HG02981 (cell line): Measurements from ENCODE around the gene TMEM271.

Experiments used
- ATAC-seq: cut with Tn5 transposase; IDR thresholded peaks from one replicate; pipeline ENCODE4 v1.9.1; 2021; ENCODE audit warnings: mild to moderate bottlenecking, moderate library complexity; ENCODE audit not compliant: unreplicated experiment

The TMEM271 gene, protein sequence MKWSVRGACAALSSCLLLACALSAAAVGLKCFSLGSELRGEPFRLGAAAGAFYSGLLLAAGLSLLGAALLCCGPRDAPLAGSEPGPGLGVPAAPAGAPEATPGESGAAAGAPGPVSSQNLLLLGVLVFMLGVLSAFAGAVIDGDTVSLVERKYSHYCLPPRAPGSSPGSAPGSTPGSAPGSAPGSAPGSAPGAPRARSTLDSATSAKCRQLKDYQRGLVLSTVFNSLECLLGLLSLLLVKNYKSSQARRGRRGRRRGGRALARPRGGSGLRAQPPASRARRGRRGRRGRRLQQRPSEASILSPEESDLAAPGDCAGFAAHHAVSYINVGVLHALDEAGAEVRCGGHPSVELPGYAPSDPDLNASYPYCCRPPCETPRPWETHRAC

DNA sequence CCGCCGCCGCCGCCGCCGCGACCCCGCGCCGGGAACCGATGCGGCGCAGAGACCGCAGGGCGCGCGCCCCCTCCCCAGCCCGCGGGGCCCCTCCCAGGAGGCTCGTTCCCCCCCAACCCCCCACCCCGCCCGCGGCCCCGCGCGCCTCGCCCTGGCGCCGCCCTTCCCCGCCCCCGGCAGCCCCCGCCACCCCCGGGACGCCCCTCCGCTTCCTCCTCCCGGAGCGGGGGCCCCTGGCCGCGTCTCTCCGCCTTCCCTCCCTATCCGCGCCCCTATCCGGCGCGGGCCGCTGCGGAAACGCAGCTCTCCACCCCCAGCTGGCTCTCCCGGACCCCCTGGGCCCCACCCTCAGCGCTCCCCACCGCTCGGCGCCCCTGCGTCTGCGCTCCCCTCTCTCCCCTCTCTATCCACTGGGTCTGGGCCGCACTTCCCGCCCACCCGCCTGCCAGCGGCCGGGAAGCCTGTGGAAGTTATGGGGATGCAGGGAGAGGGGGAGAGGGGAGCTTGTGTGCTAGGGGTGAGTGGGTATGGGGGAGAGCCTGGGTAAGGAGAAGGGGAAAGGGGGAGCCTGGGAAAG, at the start of gene TMEM271:
TSS of gene TMEM271 (minus strand) at position 51 of the 577 bp plus-strand sequence. CDS start 233 bp downstream, outside the sequence.
- ATAC-seq, result no peak

DNA sequence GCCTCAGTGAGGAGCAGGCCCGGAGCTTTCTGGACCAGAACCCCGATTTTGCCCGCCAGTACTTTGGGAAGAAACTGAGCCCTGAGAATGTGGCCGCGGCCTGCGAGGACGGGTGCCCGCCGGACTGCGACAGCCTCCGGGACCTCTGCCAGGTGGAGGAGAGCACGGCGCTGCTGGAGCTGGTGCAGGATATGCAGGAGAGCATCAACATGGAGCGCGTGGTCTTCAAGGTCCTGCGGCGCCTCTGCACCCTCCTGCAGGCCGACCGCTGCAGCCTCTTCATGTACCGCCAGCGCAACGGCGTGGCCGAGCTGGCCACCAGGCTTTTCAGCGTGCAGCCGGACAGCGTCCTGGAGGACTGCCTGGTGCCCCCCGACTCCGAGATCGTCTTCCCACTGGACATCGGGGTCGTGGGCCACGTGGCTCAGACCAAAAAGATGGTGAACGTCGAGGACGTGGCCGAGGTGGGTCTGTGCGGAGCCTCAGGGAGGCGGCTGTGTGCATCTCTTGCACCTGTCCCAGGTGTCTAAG, 49.6 kb upstream of the TMEM271 start:
- no peak for ATAC-seq

DNA sequence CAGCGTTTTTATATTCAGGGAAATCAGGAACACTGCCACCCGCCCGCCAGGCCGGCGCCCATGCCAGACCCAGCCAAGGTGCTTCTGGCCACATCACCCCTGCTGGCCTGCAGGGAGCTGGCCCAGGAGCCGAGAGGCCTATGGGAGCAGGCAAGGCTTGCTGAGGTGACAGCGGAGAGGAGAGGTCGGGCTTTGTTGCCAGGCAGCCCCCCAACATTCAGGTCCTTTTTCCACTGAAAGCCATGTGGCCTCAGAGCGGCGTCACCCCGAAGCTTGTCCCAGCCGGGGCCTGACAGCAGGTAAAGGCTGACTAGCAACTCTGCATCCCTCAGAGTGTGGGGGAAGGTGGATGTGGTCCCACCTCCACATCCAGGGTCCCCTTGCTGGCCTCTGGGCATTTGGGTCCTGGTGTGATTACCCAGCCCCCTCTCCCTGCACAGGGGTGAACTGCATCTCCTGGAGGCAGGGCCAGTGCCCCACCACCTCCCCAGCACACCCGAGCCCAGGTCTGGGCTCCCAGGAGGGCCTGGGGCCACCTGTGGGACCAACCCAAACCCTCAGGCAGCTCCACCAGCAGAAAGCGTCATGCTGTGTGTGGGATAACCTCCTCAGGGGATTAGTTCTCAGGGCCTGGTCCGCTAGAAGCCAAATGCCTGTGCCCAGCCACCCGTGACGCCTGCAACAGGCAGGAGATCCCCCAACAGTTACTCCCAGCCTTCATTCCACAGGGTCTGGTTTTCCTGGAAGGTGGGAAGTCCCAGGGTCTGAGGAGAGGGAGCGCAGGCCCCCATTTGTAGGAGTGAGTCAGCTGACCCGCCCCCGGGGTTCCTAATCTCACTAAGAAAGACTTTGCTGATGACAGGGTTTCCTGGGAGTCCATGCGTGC, 48.9 kb upstream of the TMEM271 start, which contains the start of gene PDE6B:
TSS of gene PDE6B (plus strand) at position 869 of the 886 bp plus-strand sequence. CDS start 54 bp downstream, outside the sequence.
- ATAC-seq, result no peak

DNA sequence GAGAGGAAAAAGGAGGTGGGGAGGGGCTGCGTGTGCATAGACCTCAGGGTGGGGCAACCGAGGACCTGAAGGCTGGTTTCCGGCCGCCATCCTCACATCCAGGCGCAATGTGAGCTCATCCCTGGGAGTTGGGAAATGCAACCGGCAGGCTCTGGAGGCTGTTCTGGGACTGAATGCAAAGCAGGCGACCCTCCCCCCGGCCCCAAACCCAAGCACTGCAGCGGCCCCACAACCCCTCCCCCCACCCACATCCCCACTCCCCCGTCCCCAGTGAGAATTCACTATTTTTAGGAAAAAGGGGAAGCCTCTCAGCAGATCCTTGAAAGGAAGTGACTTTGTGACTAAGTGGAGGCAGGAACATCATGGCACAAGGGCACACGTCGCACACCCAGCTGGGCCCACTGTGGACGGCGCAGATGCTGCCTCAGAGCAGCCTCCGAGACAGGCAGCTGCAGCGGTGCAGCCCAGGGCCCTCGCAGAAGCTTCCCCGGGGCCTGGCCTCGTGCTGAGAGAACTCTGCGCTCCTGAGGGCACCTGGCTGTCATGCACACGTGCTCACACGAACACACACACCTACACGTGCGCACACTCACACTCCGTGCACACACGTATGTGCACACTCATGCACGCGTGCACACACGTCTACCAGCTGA, 47.9 kb upstream of the TMEM271 start:
- ATAC-seq, result no peak

DNA sequence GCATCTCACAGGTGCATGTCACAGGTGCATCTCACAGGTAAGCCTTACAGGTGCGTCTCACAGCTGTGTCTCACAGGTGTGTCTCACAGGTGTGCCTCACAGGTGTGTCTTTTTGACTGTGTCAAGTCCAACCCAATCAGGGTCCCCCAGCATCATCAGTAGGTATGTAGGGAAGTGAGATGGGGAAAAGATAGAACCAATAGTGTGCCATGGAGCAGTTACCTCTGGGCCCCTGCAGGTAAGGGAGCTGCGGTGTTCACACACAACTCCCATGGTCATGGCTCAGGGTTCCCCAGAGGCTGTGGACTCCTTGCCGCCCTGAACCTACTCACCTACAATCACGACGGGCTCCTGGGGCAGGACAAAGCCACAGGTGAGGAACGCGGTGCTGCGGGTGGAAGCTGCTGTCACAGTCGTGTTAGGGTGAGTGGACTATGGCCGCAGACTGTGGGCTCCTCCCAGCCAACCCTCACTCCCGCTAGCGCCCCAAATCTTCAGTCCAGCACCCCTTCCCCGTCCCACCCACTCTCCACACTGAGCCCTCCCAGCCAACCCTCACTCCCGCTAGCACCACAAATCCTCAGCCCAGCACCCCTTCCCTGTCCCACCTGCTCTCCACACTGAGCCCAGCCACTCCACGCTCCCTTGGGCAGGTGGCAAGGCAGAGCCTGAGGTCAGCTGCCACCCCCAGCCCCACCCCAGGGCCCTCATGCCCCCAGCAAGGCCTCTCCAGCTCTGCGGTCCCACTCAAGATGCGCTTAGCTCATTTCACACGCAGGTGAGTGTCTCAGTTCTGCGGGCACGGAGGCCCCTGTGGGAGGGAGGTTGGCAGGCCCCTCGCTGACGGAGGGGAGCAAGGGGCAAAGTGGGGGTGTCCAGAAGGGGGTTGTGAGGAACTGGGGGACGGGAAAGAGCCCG, 47.2 kb upstream of the TMEM271 start:
- ATAC-seq, result no peak

DNA sequence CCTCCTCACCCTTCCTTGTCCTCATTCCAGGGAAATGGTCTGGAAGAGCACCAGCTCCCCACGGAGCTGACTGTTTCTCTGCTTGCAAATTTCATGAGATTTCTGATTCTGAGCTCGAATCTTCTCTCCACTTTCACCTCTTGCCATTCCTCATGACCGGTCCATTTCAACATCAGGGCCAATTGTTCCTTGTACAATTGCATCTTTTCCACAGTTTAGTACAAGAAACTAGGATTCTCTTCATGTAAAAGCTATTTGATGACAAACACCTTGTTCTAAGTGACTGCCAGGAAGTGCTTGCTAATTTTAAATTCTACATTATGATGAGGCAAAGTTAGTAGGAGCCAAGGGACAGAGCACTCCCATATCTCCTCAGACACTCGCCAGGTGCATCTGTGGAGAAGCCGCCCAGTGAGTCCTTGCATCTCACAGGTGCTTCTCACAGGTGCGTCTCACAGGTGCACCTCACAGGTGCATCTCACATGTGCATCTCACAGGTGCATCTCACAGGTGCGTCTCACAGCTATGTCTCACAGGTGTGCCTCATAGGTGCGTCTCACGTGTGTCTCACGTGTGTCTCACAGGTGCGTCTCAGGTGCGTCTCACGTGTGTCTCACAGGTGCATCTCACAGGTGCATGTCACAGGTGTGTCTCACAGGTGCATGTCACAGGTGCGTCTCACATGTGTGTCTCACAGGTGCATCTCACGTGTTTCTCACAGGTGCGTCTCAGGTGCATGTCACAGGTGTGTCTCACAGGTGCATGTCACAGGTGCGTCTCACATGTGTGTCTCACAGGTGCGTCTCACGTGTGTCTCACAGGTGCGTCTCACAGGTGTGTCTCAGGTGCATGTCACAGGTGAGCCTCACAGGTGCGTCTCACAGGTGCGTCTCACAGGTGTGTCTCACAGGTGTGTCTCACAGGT, 46.2 kb upstream of the TMEM271 start:
- no peak for ATAC-seq

DNA sequence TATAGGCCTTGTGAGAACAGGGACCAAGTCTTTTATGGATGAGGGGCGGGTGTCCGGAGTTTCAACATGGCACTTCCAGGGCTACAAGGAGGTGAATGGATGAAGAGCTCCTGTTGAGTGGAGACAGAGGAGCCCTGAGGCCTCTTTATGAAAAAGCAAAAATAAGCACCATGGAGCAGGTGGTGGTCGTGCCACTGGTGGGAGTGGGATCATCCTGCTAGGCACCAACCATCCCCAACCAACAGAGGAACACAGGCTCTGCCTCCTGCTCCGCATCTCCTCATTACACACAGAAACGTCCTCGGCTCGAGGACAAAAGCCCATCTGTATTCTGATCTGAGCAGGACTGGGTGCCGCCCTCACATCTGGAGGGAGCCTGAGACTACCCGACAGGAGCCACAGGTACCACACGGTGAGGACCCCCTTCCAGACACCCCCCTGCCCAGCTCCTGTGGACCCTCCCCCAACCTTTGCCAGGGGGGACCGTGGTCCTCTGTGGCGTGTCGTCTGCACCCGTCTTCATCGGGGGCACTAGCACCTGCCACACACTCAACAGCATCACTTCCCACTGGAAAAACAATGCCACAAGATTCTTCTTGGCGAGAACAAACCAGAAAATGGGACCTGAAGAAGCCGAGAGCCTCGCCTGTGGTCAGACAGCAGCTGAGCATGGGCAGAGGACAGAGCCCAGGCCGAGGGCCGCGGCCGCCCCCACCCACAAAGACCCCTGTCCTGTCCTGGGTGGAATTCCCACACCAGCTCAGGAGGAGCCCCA, 45.4 kb upstream of the TMEM271 start:
- ATAC-seq, result no peak

DNA sequence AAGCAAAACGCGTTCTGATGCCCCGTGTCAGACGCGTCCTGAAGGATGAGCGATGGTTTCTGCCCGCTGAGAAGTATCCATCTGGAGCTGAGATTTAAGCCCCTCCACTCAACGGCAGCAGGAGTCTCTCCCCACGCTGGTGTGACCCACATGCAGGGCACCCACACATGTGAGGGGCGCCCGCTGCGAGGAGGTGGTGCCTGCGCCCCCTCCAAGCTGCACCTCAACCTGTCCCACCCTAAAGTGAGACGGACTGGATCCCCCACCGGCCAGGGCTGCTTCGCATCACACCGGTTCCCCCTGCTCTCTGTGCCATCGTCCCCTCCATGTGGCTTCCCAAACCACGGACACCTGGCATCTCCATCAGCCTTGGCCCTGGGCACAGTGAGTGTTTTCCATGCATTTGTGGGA, 44.8 kb upstream of the TMEM271 start:
- no peak for ATAC-seq

DNA sequence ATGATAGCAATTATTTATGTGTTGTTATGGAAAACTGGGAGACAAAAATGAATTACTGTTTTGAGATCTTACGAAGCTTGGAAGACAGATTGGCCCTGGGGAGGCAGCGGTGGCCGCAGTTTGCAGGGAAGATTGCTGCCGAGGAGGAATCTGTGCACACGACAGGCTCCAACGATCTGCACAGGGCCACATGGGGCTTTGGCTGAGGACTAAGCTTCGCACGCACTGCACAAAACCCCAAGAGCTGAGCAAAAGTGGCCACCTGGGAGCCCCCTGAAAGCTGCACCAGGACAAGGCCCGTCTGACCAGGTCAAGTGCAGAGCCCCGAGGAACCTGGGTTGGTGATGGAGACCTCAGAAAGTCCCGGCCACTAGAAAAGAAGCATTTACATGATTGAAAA, 44.1 kb upstream of the TMEM271 start:
- no peak for ATAC-seq

DNA sequence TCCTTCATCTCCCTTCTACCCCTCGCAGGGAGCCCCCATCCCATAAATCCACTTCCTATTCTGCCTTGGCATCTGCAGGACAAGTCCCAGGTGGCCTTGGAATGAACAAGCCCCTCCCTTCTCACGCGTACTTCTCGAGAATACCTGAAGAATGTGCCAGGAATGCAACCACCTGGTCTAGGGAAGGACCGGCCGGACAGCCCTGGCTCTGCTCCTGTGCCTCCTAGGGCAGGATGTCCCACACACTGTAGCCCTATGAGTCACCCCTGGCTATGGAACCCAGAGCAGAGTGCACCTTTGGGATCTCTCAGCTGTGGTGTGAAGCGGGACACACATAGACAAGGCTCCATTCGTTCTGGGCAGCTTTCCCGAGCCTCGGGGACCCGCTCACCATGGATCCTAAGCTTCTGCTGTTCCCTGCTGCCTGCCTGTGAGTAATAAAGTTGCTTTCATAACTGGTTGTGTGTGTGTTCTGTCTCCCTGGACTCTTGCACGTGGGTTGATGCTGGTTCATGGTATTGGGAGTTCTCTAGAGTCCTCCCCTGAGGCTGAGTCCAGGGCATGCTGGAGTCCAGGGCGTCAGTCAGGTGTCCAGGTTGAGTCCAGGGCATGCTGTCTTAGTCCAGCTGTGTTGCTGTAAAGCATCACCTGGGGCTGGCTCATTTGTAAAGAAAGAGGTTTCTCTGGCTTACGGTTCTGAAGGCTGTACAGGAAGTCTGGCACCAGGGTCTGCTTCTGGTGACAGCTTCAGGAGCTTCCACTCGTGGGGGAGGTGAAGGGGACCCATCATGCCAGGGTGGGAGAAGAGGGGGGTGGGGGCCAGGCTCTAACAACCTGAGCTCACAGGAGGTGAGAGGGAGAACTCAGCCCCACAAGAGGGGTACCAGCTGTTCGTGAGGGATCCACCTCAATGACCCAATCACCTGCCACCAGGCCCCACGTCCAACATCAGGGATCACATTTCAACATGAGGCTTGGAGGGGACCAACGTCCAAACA, 41.8 kb upstream of the TMEM271 start:
- ATAC-seq, result no peak

DNA sequence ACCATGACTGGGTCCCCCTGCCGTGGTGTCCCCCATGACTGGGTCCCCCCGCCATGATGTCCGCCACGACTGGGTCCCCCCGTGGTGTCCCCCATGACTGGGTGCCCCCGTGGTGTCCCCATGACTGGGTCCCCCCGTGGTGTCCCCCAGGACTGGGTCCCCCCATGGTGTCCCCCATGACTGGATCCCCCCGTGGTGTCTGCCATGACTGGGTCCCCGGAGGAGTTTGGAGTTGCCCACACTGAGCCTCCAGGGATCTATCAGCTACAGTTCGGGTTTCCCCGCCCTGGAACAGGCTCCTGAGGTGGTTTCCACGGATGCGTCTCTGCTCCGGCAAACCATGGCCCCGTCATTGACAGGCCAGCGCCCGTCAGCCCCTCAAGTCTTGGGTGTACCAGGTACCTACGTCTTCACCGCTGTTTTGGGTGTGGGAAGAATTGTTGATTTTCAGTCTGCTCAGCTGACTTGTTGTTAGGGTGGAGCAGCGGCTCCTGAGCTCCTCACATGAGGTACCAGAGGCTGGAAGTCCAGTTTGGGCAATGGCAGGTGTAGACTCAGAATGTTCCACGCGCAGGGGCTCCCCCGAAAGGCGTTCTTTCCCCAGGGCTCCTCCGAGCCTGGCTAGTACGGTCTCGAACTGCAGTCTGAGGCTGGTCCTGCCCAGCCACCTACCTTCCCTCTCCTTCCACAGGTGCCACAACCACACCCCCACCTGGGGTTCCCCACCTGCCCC, 41.0 kb upstream of the TMEM271 start:
- no peak for ATAC-seq

DNA sequence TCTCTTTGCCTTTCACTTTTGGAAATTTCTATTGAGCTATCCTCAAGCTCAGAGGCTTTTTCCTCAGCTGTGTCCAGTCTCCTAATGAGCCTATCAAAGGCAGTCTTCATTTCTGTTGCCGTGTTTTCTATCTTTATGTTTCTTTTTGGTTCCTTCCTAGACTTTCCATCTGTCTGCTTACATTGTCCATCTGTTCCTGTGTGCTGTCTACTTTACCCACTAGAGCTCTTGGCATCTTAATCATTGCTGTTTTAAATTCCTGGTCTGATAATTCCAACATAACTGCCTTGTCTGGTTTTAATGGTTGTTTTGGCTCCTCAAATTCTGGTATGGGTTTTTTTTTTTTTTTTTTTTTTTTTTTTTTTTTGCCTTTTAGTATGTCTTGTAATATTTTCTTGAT, 40.0 kb upstream of the TMEM271 start:
- ATAC-seq, result no peak

DNA sequence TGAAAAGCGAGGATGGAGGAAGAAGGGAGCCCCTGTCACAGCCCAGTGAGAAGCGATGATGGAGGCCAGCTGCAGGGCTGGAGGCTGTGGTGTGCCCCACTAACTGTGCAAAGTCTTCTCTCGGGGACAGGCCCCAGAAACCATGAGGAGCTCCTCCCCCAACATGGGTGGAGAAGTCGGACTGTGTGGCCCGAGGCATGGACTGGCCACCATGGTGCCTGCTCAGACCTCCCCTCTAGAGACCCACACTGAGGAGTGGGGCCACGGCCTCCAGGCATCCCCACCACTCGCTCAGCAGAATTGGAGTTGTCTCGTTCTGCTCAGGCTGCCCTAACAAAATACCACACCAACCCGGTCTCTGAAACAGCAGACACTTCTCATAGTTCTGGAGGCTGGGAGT, 37.0 kb upstream of the TMEM271 start:
- no peak for ATAC-seq

DNA sequence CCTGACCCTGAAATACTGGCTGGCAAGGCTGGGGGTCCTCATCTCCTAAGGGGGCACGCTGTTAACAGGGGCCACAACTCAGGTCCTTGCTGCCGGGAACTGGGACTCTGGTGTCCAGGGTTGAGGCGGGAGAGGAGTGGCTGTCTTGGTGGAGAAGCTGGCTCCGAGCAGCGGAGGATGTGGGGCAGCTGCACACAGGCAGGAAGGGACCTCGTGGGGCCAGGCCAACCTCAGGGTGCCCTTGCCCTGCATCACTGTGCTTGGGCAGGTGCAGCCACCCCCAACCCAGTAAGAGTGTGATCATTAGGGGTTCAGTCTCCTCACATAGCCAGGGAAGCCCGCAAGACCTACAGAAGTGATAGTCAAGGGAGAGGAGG, 36.6 kb upstream of the TMEM271 start:
- ATAC-seq, result no peak

DNA sequence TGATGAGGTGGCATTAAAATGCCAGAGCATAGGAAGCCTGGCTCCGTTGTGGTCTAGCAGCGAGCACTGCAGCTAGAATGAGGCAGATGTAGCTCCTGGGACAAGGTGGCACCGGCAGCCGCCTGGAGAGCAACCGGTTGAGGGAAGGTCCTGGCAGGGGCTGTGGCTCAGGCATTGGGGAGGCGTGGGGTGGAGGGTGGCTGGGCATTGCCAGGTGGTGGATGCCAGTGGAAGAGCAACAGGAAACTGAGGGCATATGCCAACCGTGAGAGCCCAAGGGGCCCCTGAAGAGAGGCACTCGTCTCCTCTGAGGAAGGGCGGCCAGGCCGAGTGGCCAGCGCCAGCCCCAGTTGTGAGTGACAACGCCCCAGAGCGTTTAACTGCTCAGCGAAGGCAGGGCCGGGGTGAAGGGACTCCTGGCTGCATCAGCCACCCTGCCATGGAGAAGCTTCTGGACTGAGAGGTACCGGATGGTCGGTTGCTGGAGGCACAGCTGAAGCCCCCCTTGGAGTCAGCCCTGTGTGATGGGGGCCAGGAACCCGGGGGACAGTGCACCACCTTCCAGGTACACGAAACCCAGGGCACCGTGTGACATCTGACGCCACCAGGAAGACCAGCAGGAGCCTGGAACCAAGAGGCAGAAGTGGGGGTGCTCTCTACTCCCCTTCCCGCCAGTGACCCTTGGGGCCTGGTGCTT, 36.1 kb upstream of the TMEM271 start:
- ATAC-seq, result no peak
